Hematopoietic multipotent progenitor cell treated with erythropoietin and hydrocortisone succinate and interleukin-3 and kit ligand, for 6 days (in vitro differentiated cells): ENCODE results near the gene SRCAP.

ENCODE experiments used
- DNase-seq: peaks from one replicate; pipeline ENCODE4 v3.0.0-alpha.2; 2015

Gene SRCAP

DNA sequence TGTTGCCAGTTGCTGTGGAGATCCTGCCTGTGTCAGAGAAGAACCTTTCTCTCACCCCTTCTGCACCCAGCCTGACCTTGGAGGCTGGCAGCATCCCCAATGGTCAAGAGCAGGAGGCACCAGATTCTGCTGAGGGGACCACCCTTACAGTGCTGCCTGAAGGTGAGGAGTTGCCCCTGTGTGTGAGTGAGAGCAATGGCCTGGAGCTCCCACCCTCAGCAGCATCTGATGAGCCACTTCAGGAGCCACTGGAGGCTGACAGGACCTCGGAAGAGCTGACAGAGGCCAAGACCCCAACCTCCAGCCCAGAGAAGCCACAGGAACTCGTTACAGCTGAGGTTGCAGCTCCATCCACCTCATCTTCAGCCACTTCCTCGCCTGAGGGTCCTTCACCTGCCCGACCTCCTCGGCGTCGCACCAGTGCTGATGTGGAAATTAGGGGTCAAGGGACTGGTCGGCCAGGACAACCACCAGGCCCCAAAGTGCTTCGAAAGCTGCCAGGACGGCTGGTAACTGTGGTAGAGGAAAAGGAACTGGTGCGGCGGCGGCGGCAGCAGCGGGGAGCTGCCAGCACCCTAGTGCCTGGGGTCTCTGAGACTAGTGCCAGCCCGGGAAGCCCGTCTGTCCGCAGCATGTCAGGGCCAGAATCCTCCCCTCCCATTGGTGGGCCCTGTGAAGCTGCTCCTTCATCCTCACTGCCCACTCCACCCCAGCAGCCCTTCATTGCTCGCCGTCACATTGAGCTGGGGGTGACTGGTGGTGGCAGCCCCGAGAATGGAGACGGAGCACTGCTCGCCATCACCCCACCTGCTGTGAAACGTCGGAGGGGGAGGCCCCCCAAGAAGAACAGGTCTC, 39.0 kb downstream of the SRCAP start:
- DNase-seq = no peak

DNA sequence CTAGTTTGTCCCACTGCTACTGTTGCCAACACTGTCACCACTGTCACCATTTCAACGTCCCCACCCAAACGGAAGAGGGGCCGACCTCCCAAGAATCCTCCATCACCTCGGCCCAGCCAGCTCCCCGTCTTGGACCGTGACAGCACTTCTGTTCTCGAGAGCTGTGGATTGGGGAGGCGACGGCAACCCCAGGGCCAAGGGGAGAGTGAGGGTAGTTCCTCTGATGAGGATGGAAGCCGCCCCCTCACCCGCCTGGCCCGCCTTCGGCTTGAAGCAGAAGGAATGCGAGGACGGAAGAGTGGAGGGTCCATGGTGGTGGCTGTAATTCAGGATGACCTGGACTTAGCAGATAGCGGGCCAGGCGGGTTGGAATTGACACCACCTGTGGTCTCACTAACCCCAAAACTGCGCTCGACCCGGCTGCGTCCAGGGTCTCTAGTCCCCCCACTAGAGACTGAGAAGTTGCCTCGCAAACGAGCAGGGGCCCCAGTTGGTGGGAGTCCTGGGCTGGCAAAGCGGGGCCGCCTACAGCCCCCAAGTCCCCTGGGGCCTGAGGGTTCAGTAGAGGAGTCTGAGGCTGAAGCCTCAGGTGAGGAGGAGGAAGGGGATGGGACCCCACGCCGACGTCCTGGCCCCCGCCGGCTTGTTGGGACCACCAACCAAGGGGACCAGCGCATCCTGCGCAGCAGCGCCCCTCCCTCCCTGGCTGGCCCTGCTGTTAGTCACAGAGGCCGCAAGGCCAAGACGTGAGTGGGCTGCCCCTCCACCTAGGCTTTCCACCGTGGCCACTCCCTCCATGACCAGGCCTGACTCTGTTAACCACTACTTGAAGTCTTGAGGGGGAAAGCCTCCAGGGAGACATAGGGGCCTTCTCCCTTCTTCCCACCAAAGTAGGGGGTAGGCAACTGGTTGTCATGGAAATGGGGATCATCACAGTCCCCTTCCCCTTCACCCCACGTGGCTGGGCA, 40.3 kb downstream of the SRCAP start:
- no peak for DNase-seq

DNA sequence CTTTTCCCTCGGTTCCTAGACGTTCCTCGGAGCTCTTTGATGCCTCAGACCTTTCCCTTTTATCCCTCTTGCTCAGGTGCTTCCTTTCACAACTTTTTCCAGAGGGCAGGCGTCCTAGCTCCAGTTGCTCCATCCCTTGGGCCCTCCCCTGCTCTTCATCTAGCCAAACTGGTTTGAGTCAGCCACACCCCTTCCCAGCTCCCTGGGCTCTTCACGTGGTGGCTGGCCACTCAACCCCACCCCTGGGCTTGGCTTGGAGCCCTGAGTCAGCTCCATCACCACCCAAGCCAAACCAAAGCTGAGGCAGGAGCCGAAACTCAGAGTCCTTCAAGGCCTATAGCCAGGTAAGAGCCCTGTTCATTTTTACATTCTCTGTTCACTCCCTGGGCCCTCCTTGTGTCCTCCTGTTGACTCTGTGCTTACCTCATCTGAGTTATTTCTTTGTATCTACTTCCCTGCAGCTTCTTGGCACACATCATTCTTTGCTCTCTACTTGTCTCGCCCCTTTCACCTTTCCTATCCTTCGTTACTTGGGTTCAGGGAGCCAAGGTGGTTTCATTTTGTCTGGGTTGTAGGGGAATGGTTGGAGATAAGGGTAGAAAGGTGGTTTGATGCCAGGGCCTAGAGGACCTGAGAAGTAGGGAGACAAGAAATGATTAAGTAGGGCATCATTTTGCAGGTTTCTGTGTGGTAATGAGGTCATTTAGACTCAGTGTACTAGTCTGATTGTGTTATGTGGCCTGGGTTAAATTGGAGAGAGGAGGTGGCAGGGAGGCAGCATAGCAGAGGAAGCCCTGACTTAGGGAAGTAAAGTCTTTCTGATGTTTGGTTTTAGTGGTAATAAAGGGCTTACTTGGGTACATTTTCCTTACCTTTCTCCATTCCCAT, 41.6 kb downstream of the SRCAP start:
- peak; percentile 89 for DNase-seq

DNA sequence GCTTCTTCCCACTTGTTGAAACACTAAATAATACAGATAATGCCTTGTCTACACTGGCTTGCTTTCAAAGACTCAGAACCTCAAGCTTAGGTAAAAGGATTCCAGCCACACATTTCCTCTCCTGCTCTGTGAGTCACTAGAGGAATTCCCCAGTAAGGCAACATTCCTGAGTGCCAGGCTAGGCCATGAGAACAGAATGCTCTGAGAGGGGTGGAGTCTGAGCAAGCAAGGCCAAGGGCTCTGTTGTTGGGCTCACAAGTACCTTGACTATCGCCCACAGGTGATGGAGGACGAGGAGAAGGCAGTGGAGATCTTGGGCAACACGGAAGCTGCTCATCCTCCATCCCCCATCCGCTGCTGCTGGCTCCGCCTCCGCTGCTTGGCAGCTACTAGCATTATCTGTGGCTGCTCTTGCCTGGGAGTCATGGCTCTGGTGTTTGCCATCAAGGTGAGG, 42.5 kb downstream of the SRCAP start:
- no peak for DNase-seq

DNA sequence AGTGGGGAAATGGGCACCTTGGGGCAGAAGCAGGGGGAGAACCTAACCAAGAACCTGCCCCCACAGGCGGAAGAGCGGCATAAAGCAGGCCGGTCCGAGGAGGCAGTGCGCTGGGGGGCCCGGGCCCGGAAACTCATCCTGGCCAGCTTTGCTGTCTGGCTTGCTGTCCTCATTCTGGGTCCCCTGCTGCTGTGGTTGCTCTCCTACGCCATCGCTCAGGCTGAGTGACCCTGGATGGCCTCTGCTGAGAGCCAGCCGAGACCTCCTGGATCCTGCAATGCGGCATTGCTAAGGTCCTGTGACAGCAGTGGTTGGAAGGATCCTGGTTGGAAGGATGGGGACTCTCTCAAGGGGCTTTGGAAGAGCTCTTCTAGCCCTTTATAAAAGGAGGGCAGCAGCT, 44.7 kb downstream of the SRCAP start:
- DNase-seq = no peak

DNA sequence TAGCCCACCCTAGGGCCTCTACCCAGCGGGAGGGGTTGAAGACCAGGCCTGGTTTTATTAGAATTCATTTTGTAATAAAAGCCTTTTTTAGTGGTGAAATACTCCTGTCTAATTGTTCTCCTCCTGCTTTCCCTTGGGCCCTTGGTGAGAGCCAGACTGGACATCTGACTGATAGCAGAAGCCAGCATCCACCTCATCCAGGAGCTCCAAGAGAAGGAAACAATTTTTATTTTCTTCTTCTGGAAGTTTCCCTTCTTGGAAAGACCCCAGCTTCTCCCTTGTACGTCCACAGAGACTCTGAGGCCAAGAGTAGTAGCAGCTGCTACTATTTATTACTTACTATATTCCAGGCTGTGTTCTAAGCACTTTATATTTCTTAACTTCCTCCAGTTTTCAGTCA, 45.2 kb downstream of the SRCAP start:
- DNase-seq = no peak

DNA sequence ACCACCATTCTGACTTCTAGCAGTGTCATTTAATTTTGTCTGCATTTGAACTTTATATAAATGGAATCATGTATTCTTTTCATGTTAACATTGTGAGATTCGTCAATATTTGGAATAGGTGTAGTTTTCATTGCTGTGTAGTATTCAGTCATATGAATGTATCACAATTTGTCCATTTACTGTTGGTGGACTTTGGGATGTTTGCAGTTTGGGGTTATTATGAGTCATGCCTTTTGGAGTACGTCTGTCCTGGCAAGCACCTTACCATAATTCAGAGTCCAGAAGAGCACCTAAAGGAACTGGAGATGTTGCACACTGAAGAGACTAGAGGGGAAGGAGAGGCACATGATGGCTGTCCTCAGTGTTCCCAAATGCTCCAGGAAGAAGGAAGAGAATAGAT, 46.1 kb downstream of the SRCAP start:
- no peak for DNase-seq

DNA sequence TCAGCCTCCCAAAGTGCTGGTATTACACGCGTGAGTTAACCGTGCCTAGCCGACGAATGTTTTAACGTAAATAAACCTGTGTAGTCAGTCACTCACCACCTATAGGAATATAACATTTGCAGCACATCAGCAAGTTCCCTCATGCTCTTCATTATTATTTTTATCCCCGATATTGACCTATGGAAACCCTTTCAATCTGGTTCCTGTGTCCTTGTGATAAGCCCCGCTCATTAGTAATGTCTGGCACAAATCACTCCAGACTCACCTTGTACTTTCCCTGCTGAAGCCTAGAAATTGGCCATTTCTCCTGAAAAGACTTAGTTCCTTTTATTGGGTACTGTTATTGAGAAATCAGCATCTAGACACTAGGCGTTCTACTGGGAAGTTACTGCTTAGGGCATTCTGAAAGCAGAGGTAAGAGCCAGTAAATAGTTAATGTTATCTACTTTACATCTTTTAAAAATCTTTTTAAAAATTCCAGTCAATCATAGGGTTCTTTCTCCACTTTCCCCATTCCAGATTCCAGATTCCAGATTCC, 47.7 kb downstream of the SRCAP start:
- DNase-seq = no peak

DNA sequence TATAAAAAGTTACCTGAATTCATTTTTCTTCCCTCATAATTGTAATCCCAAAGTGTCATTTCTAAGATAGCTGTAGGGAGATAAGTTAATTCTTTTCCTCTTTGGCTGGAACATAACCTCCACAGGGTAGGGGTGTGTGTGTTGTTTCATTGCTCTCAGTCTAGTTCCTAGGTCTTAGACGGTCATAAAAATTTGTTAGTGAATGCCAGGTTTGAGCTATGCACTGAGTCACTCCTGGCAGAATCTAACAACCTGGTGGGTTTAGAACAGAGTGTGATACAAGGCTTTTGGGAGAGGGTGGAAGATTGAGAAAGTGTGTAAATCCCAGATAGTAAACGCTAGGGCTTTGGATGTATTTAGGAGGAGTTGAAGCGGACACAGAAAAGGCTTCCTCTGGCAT, 48.4 kb downstream of the SRCAP start:
- DNase-seq = no peak

DNA sequence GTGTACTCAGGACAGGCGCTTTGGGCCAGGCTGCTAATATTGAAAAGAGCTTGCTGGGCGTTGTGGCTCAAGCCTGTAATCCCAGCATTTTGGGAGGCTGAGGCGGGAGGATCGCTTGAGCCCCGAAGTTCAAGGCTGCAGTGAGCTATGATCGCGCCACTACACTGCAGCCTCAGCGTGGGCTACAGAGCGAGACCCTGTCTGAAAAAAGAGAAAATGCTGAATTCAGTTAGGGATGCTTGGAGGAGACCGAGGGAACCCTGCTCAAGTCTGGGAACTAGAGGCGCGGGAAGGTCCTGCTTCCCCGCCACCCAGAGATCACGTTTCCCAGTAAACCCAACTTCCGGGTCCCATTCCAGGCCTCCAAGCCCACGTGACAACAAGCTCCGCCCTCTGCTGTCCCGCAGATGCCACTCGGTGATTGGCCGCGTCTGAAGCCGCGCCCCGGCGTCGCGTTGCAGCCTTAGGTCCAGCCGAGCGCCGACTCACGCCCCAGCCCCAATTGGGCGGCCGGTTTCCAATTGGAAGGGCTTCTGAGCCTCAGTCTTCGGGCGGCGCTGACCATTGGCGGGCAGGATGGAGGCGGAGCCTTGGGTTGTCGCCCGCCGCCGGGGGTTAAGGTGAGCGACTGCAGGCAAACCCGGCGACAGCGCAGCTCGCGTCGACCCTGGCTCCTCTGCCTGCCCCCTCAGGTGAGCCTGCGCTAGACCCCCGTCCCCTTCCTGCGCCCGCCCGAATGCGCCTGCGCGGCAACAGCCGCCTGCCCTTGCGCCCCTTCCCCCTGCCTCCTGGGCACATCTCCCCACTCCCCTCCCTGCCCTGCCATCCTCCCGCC, 49.0 kb downstream of the SRCAP start, which contains the start of gene PHKG2:
Gene PHKG2, plus strand, starts transcription at position 627 of the 835 bp plus-strand sequence. CDS start 396 bp downstream, outside the sequence.
- peak; percentile 99 for DNase-seq

DNA sequence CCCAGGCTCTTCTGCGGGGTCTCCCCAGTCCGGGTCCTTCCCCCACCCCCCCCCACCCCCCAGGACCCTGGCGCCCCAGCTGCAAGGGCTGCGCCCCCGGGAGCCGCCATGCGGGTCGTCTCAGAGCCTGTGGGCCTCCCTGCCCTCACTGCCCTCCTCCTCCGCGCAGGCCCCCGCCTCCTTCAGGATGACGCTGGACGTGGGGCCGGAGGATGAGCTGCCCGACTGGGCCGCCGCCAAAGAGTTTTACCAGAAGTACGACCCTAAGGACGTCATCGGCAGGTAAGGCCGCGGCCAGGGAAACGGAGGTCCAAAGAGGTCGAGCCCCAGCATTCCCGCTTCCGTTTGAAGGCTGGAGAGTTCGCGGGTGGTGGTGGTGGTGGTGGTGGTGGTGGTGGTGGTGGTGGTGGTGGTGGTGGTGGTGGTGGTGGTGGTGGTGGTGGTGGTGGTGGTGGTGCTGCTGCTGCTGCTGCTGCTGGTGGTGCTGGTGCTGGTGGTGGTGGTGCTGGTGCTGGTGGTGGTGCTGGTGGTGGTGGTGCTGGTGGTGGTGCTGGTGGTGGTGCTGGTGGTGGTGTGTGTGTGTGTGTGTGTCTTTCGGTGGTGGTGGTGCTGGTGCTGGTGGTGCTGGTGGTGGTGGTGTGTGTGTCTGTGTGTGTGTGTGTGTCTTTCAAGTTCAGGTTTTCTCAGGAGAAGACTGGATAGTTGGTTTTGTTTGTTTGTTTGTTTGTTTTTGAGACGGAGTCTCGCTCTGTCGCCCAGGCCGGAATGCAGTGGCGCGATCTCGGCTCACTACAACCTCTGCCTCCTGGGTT, 49.9 kb downstream of the SRCAP start:
- DNase-seq = peak; percentile 48

DNA sequence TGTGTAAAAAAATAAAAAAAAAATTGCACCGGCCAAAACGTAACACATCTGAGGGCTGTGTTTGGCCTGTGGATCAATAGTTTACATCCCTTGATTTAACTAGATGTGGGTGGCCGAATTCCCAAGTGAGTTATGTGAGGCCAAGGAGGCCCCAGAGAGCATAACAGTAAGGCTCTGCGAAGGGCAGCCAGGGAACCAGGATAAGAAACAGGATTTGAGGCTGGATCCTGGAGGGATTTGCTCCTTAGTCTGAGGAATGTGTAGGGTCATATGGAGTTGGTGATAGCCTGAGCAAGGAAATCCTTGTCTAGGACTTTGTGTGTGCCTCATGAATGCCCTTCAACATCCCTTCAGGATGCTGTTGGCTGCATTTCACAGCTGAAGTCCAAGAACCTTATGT, 51.2 kb downstream of the SRCAP start:
- no peak for DNase-seq

DNA sequence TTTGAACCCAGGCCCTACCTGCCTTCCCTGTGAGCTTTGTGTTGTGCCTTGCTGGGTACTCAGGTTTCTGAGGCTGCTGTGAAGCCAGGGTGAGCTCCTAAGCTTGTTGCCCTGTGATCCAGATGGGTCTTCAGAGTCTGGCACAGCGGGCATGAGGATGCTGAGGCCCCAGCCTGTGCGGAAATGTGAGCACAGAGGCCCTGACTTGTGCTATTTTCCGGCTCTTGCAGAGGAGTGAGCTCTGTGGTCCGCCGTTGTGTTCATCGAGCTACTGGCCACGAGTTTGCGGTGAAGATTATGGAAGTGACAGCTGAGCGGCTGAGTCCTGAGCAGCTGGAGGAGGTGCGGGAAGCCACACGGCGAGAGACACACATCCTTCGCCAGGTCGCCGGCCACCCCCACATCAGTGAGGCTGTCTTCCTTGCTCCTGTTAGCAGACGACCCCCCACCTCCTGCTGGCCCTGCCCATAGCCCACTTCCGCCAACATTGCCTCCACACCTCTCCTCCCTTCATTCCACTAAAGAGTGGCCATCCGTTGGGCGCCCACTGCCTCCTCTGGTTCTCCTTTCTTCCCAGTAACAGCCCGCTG, 52.0 kb downstream of the SRCAP start:
- DNase-seq = no peak

DNA sequence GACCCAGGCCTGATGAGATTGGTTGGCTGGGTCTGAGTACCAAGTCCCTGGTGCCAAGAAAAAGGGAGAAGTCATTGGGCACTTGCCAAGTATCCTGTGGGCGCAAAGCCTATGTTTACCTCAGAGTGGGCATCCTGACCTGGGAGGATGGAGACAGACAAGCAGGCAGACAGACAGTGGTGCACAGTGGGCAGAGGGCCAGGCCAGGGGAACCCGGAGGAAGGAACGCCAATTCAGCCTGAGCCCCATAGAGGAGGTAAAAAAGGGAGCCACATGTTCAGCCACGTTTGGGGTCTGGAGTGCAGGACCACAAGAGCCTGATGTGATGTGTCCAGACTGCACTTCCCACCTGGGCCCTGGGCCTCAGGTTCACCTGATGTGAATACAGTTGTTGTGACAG, 54.6 kb downstream of the SRCAP start:
- DNase-seq = no peak

DNA sequence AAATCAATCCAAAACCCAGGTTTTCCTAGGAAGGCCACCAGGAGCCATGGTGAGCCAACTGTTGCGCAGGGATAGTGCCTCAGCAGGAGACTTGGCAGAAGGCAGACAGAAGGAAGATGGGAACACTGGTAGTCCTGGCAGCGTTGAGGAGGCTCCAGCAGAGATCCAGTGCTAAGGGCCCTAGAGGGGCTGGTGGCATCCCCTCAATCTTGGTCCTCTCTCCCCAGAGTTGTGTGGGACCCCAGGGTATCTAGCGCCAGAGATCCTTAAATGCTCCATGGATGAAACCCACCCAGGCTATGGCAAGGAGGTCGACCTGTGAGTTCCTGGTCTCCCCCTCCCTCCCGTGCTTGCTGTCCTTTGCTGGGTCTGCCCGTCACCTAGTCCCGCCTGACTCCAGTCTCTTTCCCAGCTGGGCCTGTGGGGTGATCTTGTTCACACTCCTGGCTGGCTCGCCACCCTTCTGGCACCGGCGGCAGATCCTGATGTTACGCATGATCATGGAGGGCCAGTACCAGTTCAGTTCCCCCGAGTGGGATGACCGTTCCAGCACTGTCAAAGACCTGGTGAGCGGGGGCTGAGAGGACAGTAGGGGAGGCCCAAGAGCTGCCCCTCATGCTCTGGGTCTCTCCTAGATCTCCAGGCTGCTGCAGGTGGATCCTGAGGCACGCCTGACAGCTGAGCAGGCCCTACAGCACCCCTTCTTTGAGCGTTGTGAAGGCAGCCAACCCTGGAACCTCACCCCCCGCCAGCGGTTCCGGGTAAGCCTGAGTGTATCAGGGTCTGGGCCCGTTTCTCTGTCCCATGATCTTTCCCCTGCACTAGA, 57.2 kb downstream of the SRCAP start:
- no peak for DNase-seq

DNA sequence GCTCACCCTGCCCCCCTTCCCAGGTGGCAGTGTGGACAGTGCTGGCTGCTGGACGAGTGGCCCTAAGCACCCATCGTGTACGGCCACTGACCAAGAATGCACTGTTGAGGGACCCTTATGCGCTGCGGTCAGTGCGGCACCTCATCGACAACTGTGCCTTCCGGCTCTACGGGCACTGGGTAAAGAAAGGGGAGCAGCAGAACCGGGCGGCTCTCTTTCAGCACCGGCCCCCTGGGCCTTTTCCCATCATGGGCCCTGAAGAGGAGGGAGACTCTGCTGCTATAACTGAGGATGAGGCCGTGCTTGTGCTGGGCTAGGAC, 57.8 kb downstream of the SRCAP start:
- no peak for DNase-seq

DNA sequence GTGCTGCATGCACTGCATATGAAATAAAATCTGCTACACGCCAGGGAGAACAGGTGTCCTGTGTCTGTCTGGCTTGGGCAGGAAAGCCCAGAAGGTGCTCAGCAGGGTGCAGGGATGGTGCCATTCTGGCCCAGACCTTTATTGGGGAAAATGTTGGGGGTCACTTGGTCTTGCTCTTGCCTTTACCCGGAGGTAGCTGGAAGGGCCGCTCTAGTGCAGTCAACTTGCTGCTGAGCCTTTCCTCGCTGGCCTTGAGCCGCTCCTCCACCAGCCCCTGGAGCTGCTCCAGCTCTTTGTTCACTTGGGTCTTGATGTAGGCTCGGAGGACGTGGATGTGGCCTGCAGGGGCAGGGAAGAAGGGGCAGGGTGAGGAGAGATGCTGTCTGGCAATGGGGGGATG, 58.3 kb downstream of the SRCAP start:
- DNase-seq = no peak

DNA sequence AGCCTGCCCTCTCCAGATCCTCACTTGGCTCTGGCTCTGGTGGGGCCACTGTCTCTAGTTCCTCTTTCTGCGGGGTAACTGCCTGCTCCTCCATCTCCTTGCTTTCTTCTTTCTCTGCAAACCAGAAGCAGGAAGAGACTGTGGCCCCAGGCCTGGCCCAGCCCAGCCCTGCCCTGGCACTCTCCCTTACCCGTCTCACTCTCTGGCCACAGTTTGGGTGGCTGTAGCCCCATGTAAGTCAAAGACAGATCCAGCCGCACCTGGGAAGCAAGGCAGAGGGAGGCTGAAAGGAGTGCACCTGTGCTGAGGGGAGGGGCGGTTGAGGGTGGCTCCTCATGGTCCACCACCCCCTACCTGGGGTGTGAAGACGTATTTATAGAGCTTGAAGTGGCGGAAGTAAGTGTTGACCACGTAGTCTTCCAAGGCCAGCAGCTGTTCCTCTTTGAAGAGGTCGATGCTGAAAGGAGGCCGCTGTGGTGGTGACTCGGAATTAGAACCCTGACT, 60.1 kb downstream of the SRCAP start:
- DNase-seq = peak; percentile 76

DNA sequence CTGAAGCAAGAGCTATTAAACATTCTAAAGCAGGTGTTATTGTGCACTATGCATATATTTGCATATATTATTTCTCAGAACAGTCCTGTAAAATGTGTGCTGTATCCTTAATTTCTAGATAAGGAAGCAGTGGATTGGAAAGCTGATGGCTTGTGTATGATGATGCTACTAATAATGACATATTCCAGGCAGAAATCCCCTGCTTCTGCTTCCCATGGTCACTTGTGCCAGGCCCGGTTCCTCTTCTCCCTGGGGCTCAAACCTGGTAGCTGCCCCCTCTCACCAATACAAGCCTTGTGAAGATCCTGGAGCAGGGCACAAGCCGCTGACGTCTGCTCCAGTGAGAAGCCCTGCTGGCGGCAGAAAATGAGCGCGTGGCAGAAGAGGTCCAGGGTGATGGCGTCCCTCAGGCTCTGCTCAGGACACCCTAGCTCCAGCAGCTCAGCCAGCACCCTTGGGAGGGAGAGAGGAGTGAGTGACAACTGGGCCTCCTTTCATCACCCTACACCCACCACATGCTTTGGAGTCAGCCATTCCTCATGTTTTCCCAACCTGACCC, 61.1 kb downstream of the SRCAP start:
- DNase-seq = no peak
